Activated naive CD8-positive, alpha-beta T cell treated with anti-CD3 and anti-CD28 coated beads for 36 hours (primary cell): ENCODE data around the gene PCSK6. TPM values are rescaled to one million over a fixed set of nuclear protein-coding genes. Genes with fewer than 3 reads are reported as not detected.

Experiments
- DNase-seq: peaks from one replicate; pipeline ENCODE4 v3.0.0; 2021
- H3K27ac Mint-ChIP-seq: one replicate; pipeline ENCODE4 v1.8.0; 2022; ENCODE audit warnings: mild to moderate bottlenecking, moderate library complexity, mixed read lengths
- H3K27me3 Mint-ChIP-seq: one replicate; pipeline ENCODE4 v1.8.0; 2022; ENCODE audit warnings: mild to moderate bottlenecking, mixed read lengths
- H3K36me3 Mint-ChIP-seq: one replicate; pipeline ENCODE4 v1.8.0; 2021; ENCODE audit warnings: mild to moderate bottlenecking, mixed read lengths
- H3K4me1 Mint-ChIP-seq: one replicate; pipeline ENCODE4 v1.8.0; 2021; ENCODE audit warnings: mixed read lengths
- H3K4me3 Mint-ChIP-seq: one replicate; pipeline ENCODE4 v1.8.0; 2022; ENCODE audit warnings: mild to moderate bottlenecking, moderate library complexity, mixed read lengths
- H3K9me3 Mint-ChIP-seq: one replicate; pipeline ENCODE4 v1.8.0; 2022; ENCODE audit warnings: mixed read lengths
- total RNA-seq, 2 experiments: library from RNA; stranded (reverse); gene quantifications; one replicate each; pipeline ENCODE4 v1.2.3, GENCODE V29; 2021

PCSK6 gene
- total RNA-seq, 2 experiments from 2014 or later: 4.0 to 4.6 TPM

DNA sequence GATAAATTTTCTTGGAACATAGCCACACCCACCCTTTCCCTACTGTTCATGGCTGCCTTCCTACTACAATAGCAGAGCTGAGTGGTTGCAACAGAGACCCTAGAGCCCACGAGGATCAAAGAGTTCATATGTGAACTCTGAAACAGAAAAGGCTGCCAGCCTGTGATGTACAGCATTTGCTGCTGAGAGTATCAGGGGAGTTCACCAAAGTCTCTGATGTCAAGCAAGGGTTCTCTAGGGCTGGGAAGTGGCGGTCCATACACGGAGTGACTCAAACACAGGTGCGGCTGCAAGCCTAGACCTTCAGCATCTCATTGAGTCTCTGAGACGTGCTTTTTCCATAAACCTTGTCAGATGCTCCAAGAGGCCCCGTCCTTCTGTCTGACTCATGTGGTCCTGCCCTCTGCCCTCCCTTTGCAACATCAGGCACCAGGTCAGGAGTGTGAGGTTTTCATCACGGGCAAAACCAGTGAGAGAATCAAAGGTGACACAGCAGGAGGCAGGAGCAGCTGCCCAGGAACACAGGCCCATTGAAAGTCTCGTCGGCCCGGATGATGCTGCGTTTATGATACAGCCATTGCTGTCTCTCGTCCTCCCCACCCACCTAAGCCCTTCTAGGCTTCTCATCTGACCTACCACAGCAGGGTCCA is 42.9 kb downstream of the PCSK6 start:
- Mint-ChIP-seq H3K36me3 (peaks cover 3% of the 10 kb centered on the region), H3K4me3 (no peak overlapping the region), H3K9me3 (peaks cover 2% of the 10 kb centered on the region), H3K4me1 (peaks cover 17% of the 10 kb centered on the region), H3K27ac (peak overlapping the region; percentile 32), H3K27me3 (peaks cover 8% of the 10 kb centered on the region)
- peak; percentile 16 for DNase-seq

DNA sequence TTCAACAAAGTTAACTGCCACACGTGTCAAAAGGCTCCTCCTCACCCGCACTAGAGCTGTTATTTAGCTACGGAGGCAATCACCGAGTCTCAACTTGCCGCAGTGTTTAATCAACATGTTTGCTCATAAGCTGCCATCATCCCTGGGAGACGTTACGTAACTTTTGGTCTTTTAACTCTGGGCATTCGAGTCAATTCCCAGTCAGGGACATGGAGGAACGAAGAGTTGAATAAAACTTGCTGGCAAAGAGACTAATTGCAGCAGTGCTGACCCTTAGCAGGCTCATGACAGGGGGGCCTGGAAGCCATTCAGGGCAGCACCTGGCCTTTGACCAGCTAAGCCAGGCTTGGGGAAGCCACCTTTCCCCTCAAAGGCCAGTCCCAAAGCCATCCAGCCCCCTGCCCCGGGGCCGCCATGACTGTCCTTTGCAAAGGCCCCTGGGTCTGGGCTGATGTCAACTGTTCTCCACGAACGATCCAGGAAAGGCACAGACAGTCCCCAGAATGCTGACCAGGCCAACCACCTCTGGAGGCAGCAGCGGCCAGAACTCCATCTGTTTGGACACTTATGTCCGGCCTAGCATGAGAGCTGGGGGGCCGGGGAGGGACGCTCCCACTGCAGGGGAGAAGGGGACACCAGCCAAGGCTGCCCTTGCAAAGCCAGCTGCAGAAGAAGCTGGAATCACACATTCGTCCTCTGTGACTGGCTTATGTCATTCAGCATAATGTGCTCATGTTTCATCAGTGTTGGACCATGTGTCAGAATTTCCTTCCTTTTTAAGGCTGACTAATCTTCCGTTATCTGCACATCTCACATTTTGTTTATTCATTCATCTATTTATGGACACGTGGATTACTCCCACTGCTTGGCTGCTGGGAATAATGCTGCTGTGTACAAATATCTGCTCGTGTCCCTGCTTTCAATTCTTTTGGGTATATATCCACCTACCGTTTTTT is 43.7 kb downstream of the PCSK6 start:
- peaks cover 3% of the 10 kb centered on the region for H3K36me3 Mint-ChIP-seq
- no peak for DNase-seq
- peak overlapping the region; percentile 32 for H3K27ac Mint-ChIP-seq
- H3K4me1 Mint-ChIP-seq: peaks cover 11% of the 10 kb centered on the region
- H3K9me3 Mint-ChIP-seq: peaks cover 2% of the 10 kb centered on the region
- H3K27me3 Mint-ChIP-seq: peaks cover 2% of the 10 kb centered on the region
- no peak overlapping the region for H3K4me3 Mint-ChIP-seq

DNA sequence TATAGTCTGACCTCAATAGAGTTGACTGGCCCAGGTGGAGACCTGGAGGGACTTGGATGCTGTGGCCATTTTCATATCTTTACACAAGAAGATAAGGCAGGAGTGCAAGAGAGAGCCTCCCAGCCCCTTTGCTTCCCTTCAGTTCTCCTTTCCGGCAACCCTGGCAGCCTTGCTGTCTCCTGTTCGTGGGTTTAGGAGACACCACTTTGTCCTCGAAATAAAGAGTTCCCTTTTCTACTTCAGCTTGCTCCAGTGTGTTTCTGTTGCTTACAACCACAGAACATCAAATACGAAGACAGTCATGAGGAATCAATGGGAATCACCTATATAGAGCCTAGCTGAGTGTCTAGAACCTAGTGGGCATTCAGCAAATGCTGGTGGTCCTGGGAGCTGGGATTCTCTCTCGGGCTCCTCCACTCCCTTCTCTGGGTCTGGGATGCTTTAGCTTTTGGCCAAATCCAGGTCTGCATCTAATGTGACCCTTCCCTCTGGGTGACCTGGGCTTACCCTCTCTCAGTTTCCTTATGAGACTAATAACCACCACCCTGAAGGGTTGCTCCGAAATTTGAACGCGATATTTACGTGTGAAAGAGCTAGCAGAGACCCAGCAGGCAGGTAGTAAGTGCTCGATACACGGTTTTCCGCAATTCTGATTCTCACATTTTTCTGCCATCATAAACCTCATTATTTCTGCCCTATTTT is 44.5 kb downstream of the PCSK6 start:
- Mint-ChIP-seq H3K27ac (no peak overlapping the region), H3K9me3 (peaks cover 2% of the 10 kb centered on the region), H3K27me3 (no peaks in the 10 kb centered on the region), H3K4me1 (peaks cover 11% of the 10 kb centered on the region), H3K4me3 (no peak overlapping the region), H3K36me3 (peaks cover 3% of the 10 kb centered on the region)
- DNase-seq: no peak

DNA sequence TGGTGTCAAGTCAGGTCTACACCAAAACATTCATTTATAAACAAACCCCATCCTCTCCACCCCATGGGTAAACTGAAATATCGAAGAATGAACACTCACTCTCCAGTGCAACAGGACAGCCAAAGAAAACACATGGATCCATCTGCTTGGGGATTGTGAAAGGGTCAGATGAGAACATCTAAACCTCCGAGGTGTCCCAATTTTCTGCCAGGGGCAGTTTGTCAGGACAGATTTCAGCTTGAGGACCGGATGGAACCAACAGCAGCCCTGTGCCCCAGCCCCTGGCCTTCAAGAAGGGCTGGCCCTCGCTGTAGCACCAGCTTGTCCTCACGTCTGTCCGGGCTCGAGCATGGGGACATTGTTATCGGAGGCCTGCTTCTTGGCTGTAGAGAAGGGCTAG is 45.5 kb downstream of the PCSK6 start:
- H3K4me1 Mint-ChIP-seq: peaks cover 11% of the 10 kb centered on the region
- peaks cover 1% of the 10 kb centered on the region for H3K27me3 Mint-ChIP-seq
- H3K36me3 Mint-ChIP-seq: peaks cover 3% of the 10 kb centered on the region
- H3K4me3 Mint-ChIP-seq: no peak overlapping the region
- no peak for DNase-seq
- peaks cover 2% of the 10 kb centered on the region for H3K9me3 Mint-ChIP-seq
- no peak overlapping the region for H3K27ac Mint-ChIP-seq

DNA sequence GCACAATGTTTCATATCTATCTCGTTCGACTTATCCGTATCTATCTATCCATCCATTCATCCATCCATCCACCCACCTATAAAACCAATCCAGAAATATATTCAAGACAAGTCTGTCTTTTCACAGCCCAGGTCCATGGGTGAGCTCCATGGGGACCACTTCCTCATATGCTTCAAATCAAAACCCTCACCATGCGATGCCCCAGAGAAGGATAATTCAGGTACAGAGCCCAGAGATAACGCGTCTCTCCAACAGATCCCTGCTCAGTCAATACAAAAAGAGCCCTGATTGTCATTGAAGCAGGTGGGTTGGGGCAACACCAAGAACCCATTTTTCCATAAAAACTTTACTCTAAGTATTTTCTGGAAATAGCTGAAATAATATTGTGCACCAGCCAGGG is 47.2 kb downstream of the PCSK6 start:
- Mint-ChIP-seq H3K27ac (no peak overlapping the region), H3K36me3 (peaks cover 3% of the 10 kb centered on the region), H3K4me3 (no peak overlapping the region), H3K27me3 (peaks cover 7% of the 10 kb centered on the region), H3K4me1 (peaks cover 11% of the 10 kb centered on the region), H3K9me3 (peaks cover 2% of the 10 kb centered on the region)
- no peak for DNase-seq

DNA sequence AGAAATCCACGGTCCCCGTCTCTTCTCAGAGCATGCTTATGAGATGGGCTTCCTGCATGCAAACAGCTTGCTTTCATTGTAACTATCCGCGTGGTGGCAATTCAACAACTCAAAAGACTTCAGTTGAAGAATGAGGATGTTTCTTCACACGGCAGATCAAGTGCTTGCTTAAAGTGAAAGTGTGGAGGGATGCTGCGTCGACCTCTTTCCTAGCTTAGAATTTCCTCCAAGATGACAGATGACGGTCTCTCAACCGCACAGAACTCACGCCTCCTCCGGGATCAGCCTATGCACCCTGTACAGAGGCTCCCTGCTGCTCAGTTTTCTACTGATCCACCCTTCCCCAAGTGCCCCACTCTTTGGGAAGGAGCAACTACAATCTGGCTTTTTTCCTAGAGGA is 47.8 kb downstream of the PCSK6 start:
- H3K27ac Mint-ChIP-seq: no peak overlapping the region
- peaks cover 3% of the 10 kb centered on the region for H3K36me3 Mint-ChIP-seq
- DNase-seq: no peak
- H3K9me3 Mint-ChIP-seq: peaks cover 2% of the 10 kb centered on the region
- H3K4me3 Mint-ChIP-seq: peak overlapping the region; percentile 12
- peaks cover 8% of the 10 kb centered on the region for H3K4me1 Mint-ChIP-seq
- peaks cover 7% of the 10 kb centered on the region for H3K27me3 Mint-ChIP-seq

DNA sequence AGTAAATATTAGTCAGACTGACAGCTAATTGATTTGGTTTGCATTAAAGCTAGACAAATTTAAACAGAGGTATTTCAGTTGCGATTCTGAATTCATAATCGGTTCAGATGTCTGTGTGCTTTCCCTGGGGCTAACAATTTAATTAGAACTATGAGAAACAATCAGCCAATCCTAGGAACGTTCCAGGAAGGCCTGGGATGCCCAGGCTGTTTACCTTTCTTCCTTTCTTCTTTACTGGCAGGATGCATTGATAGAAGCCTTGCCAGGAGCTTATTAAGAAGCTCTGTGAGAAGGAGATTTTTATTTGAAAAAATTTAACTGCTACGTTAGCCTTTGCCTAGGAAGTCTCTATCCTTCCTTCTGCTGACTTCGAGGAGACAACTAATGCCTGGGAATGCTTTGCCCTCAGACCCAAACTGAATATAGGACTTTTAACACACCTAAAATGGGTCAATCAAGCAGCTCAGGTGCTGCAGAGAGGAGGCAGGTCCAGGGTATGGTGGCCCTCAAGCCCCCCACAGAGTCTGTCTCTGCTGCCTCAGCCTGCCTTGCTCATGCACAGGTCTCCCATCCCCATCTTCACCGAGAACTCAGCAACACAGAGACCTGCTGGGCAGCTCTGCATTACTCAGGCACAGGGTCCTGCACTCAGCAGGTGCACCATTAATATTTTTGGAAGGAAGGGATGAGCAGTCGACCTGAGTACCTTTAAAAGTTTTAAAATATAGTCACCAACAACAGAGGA is 48.5 kb downstream of the PCSK6 start:
- peaks cover 7% of the 10 kb centered on the region for H3K27me3 Mint-ChIP-seq
- H3K27ac Mint-ChIP-seq: no peak overlapping the region
- H3K9me3 Mint-ChIP-seq: peaks cover 2% of the 10 kb centered on the region
- peaks cover 3% of the 10 kb centered on the region for H3K36me3 Mint-ChIP-seq
- no peak overlapping the region for H3K4me3 Mint-ChIP-seq
- DNase-seq: no peak
- peaks cover 2% of the 10 kb centered on the region for H3K4me1 Mint-ChIP-seq

DNA sequence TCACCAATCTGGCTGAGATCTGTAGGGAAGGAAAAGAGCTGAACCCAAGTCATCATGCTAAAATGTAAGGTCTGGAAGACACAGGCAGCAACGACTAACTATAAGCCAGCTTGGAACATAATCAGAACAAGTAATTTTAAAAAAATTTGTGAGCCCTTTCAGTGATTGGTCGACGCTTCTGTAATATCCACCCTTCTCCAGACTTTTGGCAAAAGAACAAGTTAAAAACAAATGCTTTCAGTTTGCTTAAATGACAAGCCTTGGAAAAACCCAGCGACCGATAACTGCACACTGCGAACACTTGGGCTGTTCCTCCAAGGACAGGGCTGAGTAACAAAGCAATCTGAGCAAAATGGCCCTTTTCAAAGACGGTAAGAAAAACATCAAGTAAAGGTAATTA is 49.6 kb downstream of the PCSK6 start:
- no peak overlapping the region for H3K4me3 Mint-ChIP-seq
- H3K9me3 Mint-ChIP-seq: no peaks in the 10 kb centered on the region

DNA sequence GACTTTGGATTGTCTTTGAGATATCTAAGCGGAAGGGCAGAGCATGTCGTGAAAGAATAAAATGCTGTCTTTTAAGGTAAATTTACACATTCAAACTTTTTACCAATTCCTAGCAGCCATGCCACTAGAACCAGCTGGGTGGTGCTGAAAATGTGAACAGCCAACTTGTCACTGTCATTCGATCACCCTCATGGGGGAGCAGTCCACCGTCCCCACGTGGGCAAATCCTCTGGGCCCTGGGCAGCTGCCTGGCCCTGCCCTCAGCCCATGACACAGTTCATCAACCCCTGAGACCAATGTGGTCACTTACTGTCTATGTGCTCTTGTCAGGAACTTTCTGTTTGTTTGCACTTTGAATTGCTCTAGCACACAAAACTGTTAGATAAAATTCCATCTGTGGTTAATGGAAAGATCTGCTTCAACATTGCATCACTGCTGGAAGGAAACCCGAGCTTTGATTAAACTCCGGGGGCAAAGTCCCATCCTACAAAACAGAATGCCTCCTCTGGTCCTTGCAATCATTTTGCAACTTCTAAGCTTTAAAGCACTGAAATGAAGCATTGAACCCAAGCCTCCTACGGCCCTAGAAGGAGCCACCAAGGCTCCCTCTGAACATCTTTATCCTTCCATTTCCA is 50.1 kb downstream of the PCSK6 start:
- Mint-ChIP-seq H3K4me3 (no peak overlapping the region), H3K9me3 (no peaks in the 10 kb centered on the region), H3K36me3 (no peaks in the 10 kb centered on the region), H3K27me3 (peaks cover 7% of the 10 kb centered on the region), H3K4me1 (peaks cover 2% of the 10 kb centered on the region), H3K27ac (no peak overlapping the region)
- no peak for DNase-seq

More for the DNA sequence above, 49.6 kb downstream of the PCSK6 start:
- H3K4me1 Mint-ChIP-seq: peaks cover 2% of the 10 kb centered on the region
- DNase-seq: no peak
- no peak overlapping the region for H3K27ac Mint-ChIP-seq
- no peaks in the 10 kb centered on the region for H3K36me3 Mint-ChIP-seq
- H3K27me3 Mint-ChIP-seq: peaks cover 7% of the 10 kb centered on the region

DNA sequence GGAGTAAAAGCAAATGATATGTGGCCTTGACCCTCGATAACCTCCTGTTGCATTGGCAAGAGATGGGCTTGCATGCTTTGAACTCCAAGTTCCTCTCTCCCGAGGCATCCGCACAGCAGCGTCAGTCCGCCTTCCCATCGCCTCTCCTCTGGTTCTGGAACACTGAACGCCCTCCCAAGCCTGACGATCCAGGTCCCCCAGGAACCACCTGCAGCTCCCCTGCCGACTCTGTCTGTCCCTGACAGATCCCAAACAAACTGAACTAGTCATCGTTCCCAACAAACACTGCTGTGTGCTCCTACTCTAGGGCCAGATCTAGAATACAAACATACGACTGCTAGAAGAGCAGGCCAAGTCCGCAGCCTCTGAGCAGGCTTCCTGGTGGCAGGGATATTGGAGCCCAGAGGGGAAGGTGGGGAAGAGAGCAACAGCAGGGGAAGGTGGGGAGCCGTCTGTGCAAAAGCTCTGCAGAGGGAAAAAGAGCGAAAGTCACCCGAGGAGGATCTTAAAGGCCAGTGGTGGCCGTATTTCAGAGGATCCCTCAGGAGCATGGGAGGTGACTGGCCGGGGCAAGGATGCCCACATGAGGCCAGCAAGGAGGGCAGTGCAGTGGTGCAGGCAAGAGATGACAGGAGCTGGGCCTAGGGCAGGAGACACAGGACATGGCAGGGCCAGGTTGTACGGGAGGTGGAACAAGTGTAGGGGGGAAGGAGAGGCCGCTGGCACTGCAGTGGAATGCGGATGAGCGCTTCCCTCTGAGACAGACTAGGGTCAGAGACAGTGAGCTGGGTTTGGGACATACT is 50.8 kb downstream of the PCSK6 start:
- Mint-ChIP-seq H3K4me3 (no peak overlapping the region), H3K9me3 (no peaks in the 10 kb centered on the region), H3K36me3 (no peaks in the 10 kb centered on the region), H3K27me3 (peaks cover 7% of the 10 kb centered on the region), H3K4me1 (peaks cover 2% of the 10 kb centered on the region), H3K27ac (no peak overlapping the region)
- no peak for DNase-seq

DNA sequence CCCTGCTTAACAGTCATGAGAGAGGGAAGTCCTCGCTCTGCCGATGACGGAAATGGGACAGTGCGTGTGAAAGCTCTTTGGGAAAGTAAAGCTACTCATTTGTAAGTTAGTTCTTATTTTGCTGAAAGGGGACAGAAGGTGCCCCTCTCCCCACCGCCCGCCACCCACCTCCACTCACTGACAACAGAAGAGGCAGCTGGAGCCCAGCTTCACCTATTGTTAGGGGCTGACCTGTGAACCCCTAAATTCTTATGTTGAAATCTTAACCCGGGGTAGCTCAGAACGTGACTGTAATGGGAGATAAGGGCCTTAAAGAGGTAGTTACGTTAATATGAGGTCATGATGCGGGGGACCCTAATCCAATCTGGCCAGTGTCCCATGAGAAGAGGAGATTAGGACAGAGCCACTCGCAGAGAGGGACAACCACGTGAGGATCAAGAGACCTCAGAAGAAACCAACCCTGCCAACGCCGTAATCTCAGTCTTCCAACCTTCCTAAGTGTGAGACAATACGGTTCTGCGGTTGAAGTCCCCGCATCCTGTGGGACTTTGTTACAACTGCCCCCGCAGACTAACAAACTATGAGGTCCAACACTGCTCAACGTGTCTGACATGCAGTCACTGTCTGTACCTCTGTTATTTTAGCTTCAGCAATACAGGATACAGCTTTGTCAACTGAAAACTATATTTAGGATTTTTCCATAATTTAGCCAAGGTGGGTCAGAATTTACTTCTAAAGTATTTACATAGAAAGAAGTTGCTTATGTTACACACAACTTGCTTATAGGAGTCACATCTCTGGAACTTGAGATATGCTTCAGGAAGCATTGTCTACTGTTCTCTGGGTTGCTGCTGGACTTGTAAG is 51.7 kb downstream of the PCSK6 start:
- Mint-ChIP-seq H3K27ac (no peak overlapping the region), H3K4me3 (no peak overlapping the region)

DNA sequence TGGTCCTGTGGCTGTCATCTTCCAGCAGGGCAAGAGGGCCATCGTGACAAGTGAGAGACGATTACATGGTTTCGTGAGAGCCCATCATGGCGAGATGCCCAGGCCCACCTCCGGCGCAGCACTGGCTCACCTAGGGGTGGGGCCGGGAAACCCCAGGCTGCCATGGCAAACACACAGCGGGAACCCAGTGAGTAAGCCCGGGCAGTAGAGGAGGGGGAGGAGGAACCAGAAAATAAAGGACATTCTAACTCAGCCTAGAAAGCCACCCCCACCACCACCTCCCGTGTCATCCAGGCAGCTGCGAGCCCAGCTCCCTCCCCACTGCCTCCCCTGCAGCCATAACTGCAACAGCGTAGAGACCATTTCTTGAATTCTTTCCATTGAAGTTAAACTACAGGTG is 52.3 kb downstream of the PCSK6 start:
- DNase-seq: no peak
- Mint-ChIP-seq H3K27me3 (peaks cover 7% of the 10 kb centered on the region), H3K36me3 (no peaks in the 10 kb centered on the region), H3K4me1 (peaks cover 2% of the 10 kb centered on the region), H3K9me3 (no peaks in the 10 kb centered on the region), H3K27ac (no peak overlapping the region), H3K4me3 (no peak overlapping the region)

More for the DNA sequence above, 51.7 kb downstream of the PCSK6 start:
- Mint-ChIP-seq H3K4me1 (peaks cover 2% of the 10 kb centered on the region), H3K27me3 (peaks cover 7% of the 10 kb centered on the region), H3K9me3 (no peaks in the 10 kb centered on the region), H3K36me3 (no peaks in the 10 kb centered on the region)
- no peak for DNase-seq

DNA sequence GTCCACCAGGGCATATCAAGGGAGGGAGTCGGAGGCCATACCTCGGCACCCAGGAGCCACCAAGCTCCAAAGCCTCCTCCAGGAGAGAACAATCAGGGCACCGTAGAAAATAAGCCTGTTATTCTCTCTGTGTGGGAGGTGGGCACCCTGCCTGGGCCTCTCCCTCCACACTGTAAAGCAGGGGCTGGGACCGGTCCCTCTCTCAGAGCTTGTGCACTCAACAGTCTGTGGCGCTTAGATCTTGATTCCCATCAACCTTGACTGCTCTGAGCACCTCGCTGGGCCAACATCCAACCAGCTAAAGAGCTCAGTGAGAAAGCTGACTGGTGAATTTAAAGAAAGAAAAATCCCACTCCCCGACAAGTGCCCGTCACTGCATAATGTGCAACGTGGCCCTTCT is 53.0 kb downstream of the PCSK6 start:
- H3K27me3 Mint-ChIP-seq: peaks cover 7% of the 10 kb centered on the region

More for the DNA sequence above, 53.0 kb downstream of the PCSK6 start:
- no peaks in the 10 kb centered on the region for H3K36me3 Mint-ChIP-seq
- H3K9me3 Mint-ChIP-seq: no peaks in the 10 kb centered on the region
- no peak overlapping the region for H3K4me3 Mint-ChIP-seq
- H3K27ac Mint-ChIP-seq: no peak overlapping the region
- peaks cover under 1% of the 10 kb centered on the region for H3K4me1 Mint-ChIP-seq
- DNase-seq: no peak
